ENCODE measurements around the gene SCEL. TPM values are rescaled to one million over a fixed set of nuclear protein-coding genes. Genes with fewer than 3 reads are reported as not detected.

Gene SCEL
- polyA plus RNA-seq, 3 donors = not detected

DNA sequence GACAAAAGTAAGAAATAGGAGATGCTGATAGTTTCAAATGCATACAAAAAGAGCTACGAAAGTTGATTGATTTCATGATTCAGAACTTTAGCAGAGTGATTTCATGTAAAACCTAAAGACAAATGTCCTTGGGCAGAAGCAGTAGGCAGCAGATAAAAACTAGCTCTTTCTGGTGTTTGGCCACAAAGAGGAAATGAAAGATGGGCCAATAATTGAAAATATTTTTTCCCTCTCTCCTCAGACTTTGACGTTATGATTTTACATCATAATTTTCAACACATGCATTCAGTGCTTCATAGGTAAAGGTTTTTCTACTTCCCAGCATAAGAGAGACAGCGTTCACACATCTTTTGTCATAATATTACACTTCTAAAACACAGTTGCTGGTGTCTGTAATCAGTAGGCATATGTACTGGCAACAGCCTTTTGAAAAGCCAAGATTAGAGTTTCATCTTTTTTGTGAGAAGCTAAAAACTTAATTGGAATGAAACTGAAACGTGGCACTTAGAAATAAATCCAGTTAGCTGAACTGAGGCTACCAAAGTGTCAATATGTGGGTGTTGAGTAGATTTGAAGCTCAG lies 9.3 kb downstream of the SCEL start:
- DNase-seq (ENCODE audit: extremely low read depth in 1 of 11, low read depth in 9 of 11, low spot score in 4 of 11) = no peak

DNA sequence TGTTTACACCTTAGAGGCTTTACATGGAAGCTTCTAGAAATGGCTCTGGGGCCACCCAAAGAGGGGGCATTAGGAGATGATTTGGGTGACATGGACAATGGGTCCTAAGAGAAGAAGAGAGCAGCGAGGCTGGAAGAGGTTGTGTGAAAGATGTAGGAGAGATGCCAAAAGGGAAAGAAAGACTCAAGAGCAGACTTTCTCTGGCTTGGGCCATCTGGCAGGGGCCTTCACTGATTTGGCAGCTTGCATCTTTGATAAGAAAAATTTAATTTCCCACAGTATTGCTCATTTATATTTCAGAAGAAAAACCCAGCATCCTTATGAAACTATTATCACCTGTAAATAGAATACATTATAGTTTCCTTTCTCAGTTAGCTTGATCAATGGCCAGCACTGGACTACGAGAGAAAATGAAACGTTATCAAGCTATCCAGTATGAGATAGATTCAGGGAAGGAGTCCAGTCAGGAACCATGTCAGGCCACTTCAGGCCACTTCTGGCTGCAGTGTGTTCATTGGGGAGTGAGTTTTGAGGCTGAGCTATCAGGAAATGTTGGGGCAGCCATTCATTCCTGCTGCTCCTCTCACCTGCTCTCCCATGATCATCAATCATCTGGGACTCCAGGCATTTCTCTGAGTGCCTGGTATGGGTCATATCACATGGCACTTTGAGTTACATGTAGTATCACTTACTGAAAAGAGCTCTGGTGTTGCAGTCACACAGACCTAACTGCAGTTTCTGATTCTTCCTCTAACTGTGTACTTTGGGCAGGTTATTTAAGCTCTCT lies 10.3 kb downstream of the SCEL start:
- DNase-seq (ENCODE audit: extremely low read depth in 1 of 11, low read depth in 9 of 11, low spot score in 4 of 11) = no peak

DNA sequence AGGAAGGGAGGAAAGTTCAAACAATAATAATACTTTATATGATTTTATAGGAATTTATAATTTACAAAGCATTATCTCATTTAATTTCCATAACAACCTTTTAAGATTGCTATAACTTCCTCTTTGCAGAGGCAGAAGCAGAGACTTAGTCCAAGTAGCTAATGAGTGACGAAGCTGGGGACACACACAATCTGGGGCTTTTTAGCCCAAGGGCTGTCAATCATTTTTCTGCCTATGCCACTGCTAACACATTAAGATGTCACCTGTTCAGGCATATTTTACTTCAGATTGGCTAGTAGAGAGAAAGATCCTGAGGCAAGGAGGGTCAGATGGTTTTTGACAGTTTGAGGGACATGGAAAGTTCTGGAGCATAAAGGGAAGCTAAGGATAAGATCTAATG lies 12.6 kb downstream of the SCEL start:
- no peak for DNase-seq (ENCODE audit: extremely low read depth in 1 of 11, low read depth in 9 of 11, low spot score in 4 of 11)

DNA sequence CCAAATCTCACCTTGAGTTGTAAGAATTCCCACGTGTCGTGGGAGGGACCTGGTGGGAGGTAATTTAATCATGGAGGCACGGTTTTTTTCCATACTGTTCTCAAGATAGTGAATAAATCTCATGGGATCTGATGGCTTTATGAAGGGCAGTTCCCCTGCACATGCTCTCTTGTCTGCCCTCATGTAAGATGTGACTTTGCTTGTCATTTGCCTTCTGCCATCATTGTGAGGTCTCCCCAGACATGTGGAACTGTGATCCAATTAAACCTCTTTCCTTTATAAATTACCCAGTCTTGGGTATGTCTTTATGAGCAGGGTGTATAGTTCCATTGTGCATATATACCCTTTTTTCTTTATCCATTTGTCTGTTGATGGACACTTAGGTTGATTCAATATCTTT lies 13.1 kb downstream of the SCEL start:
- DNase-seq (ENCODE audit: extremely low read depth in 1 of 11, low read depth in 9 of 11, low spot score in 4 of 11) = no peak

DNA sequence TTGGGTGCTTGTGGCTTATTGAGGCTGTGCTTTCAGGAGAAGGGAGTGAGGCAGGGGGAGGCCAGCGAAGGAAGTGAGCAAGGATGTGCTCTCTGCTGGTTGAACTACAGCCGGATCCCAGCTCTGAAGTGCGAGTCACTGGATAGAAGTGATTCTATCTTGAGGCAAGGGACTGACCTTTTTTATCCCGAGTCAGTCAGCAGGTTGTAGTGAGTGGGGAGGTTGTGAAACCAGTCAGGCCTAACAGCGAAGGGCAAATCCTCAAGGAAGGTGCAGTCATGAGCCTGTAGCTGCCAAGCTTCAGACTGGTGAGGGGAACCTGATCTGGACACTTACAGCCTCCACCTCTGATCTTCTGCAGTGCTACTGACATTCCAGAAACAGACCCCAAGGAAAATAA lies 18.6 kb downstream of the SCEL start:
- DNase-seq (ENCODE audit: extremely low read depth in 1 of 11, low read depth in 9 of 11, low spot score in 4 of 11) = peak in 1 of 11 donors; percentile 6

DNA sequence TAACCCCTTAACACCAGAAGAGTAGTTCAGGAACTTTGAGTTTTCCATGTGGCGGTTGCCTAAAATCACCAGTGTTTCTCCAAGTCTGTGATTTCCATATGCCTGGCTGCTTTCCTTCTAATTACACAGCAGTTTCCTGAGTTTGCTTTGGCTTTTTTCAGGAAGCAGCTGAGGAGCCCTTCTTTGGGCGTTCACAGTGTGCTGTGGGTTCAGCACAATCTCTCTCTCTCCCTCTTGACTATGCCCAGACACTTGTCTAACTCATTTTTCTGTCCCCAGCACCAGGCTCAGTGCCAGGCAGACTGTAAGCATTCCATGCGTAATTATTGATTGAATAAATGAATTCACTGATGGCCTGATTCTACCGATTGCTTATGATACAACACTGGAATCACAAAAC lies 19.7 kb downstream of the SCEL start:
- no peak for DNase-seq (ENCODE audit: extremely low read depth in 1 of 11, low read depth in 9 of 11, low spot score in 4 of 11)

DNA sequence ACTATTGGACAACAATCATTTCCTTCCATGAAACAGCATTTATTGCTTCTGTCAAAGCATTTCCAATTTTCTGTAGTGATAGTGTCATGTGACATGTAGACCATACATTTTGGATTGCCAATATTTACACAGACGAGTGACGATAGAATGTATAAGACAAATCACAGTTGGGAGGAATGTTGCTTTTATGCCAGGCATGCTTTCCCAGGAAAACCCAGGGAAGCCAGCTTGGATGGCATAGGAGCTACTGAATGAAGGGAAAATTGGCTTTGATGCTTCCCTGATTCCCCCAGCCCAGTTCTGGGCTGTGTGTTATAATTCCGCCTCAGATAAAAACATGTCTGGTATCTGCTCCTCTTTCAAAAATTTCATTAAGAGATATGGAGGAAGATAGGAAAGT lies 22.5 kb downstream of the SCEL start:
- DNase-seq (ENCODE audit: extremely low read depth in 1 of 11, low read depth in 9 of 11, low spot score in 4 of 11) = no peak

DNA sequence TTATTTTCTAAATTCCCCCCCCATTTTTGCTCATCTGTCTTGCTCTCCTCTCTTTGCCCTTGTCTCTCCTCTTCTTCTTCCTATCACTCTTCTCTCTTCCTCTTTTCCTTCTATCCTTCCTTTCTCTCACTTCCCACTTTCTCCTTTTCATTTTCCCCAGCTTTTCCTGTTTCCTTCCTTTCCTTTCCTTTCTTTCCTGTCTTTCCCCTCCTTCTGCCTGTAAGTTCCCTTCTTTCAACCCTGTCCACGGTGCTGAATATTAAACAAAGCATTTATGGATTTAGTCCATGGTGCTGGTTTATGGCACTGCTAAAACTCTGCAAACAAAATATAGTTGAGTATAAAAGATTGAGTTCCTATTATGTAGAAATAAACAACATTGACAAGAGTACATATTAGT lies 27.6 kb downstream of the SCEL start:
- DNase-seq (ENCODE audit: extremely low read depth in 1 of 11, low read depth in 9 of 11, low spot score in 4 of 11) = peak in 3 of 11 donors; percentile 17 to 35 (median 25)

DNA sequence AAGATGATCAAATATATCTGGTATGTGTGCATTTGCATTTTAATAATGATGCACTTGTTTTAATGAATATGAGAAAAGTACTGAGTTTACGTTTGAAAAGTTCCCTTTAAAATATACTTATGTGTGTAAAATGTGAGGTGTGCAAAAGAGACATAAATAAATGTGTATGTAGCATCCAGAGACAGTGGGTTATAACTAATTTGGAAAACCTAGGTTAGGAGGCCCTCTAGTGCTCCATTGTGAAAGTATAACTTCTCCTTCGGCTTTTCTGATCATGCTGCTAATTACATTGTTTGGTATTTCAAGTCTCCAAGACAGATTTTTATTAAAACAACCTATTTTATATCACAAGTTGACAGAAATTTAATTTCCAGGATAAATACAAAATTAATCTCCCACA lies 30.1 kb downstream of the SCEL start:
- DNase-seq (ENCODE audit: extremely low read depth in 1 of 11, low read depth in 9 of 11, low spot score in 4 of 11) = peak in 3 of 11 donors; percentile 15 to 28 (median 21)

DNA sequence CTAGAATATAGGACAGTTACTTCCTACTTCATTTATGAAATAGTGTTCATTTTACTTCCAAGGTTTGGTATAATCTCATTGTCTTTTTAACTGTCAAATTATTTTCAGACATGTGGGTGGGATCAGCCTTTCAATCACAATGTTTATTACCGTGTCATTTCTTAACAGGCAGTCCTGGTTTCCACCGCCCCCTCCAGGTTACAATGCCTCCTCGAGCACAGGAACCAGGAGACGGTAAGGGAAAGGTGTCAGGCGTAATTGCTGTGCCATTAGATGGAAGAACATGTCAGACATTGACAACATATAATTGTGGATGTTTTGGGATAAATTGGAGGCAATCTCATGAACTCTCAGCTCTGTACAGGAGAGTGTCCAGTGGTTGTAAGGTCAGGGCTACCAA lies 36.5 kb downstream of the SCEL start:
- DNase-seq (ENCODE audit: extremely low read depth in 1 of 11, low read depth in 9 of 11, low spot score in 4 of 11) = no peak

DNA sequence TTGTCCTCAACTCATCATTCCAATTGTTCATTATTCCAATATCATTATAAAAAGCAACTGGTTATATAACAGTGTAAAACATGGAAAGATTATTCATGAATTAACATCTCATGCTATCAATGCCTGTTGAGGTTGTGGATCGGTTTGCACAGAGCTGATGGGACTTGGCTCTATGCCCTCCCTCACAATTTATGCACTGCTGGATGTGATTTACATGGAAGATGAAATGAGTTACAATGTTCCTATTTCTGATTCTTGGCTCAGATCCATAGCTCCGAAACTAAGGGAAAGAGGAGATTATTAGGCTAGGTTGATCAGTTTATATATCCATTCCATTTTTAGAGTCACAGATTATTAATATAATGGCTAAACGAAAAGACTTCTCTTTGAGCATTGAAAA lies 38.6 kb downstream of the SCEL start:
- DNase-seq (ENCODE audit: extremely low read depth in 1 of 11, low read depth in 9 of 11, low spot score in 4 of 11) = no peak

DNA sequence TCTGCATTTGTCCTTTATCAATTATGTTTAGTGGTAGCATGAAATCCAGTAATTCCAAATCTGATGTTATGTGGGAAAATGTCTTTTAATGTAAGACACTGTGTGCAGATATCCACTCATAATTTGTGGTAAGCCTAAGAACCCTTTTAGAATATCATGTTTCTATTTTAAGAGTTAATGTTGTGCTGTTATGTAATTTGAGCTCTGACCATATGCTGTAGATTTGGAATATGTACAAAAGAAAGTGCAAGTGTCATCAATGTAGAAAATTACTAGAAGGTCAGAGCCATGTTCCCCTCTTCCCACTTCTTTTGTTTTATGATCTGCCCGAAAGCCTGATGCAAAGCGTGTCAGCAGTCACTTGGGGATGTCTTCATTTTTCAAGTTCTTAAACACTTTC lies 44.5 kb downstream of the SCEL start:
- no peak for DNase-seq (ENCODE audit: extremely low read depth in 1 of 11, low read depth in 9 of 11, low spot score in 4 of 11)

DNA sequence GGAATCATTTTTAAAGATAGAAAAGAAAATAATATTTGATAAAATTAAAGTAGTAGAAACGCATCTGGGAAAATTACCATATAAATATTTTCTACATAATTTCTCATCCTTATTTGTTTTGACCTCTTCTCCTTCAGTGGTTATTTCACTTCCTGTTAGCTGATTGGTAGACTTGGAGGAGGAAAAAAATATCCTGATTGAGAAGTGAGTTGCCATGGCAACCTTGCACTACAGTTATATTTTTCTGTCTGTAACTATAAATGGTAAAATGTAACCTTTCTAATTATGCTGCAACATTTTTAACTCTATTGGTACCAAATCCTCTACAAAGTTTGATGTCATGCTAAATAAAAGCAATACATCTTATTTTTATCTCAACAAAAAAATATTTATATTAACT lies 45.2 kb downstream of the SCEL start:
- no peak for DNase-seq (ENCODE audit: extremely low read depth in 1 of 11, low read depth in 9 of 11, low spot score in 4 of 11)

DNA sequence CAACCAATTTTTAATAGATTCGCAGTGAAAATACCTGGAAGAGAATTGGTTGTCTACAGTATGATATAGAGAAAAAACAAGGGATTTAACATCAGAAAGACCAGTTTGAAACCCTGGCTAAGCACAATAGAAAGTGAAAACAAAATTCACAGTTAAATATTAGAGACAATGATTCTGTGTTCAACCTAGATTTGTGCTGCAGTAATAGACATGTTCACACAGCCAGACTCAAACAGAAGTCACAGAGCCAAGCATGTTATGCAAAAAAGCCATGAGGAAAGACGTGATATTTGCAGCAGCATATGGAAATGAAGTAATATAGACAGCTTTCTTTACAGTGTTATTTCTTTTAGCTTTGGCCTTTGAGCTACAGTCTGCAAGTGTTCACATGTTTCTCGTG lies 48.1 kb downstream of the SCEL start:
- DNase-seq (ENCODE audit: extremely low read depth in 1 of 11, low read depth in 9 of 11, low spot score in 4 of 11) = no peak

DNA sequence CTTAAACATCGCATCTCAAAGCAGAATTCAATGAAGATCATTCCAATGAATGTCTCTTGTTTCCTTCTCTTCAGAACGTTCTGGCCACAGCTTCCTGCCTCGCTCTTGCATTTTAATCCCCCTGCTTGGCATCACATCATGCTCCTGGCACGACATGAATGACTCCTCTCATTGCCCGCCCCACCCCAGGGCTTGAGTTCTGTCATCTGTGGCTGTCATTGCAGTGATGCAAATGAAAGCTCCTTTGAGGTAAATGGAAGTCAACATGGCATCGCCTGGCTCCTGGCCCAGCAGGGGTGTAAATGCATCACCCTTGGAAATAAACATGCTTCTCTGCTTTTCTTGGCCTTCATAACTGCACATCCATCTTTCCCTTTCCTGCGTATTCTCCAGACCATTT lies 48.6 kb downstream of the SCEL start:
- no peak for DNase-seq (ENCODE audit: extremely low read depth in 1 of 11, low read depth in 9 of 11, low spot score in 4 of 11)

DNA sequence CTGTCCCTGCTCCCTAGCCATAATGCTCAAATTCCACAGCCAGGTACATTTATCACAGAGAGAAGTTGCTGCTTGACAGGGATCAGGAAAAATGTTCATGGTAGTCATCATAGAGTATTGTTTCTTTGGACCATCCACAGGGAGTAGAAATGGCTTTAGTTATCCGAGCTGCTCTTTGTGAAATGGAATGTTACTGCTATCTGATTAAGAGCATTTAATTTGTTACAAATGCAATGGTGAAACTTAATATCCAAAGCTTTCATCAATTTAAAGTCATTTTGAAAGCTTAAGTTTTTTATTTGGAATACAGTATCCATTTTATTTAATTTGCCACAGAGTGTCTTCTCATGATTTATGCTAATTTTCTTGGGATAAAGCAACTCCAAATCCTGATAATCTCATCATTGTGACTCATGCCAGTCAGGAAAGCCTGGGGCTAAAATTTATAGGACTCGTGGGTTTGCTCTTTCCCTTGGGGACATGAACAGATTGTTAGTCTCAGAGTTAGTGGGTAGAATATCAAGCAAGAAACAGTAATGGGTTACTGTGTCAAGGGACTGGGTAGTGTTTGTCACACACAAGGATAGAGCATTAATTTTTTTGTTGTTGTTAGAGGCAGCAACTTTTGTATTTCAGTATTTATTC lies 59.8 kb downstream of the SCEL start:
- DNase-seq (ENCODE audit: extremely low read depth in 1 of 11, low read depth in 9 of 11, low spot score in 4 of 11) = no peak

DNA sequence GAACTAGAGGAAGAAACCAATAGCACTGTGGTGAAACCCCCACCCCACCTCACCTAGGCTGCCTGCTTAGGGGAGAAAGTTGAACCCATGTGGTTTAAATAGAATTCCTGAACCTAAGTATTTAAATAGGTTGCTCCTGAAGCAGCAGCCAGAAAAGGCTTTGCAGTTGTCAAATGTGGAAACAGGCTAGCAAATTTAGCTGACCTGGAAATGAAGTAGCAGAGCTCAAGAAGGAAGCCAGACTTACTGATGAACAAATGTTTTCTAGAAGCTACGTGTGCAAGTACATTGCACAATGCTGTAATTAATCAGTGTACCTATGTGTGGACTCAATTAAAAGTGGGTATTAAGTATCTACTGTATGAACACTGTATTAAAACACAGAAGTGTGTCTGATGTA lies 61.3 kb downstream of the SCEL start:
- DNase-seq (ENCODE audit: extremely low read depth in 1 of 11, low read depth in 9 of 11, low spot score in 4 of 11) = no peak

DNA sequence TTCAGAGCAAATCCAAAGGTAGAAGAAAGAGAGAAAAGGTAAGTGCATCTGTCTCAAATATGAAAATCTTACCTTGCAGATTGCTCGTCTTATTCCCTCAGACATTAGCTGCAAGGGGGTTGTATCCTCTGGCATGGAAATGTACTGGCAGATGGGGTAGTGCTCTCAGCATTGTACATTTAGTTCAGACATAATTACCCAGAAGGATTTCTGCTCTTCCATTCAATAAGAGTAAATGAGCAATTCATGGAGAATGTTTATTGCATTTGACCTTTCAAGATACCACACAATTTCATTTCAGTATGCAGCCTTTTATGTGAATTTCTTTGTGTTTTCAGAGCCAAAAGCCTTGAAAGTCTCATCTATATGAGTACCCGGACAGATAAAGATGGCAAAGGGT lies 63.8 kb downstream of the SCEL start:
- no peak for DNase-seq (ENCODE audit: extremely low read depth in 1 of 11, low read depth in 9 of 11, low spot score in 4 of 11)

DNA sequence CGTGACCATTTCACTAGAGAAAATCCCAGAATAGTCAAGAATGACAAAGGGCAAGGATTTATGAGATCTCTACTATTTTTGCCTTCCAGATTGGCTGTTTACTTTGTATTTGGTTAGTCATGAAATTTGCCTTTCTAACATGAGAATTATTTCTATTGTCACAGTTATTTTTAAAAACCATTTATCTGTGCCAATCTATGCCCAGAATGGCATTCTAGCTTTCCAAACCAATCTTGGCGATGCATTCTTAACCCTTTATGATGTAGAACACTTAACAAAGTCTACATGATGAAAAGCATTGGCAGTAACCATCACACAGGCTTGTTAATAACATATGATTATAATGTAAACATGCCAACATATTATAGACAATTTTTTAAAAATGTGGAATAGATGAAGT lies 65.2 kb downstream of the SCEL start:
- no peak for DNase-seq (ENCODE audit: extremely low read depth in 1 of 11, low read depth in 9 of 11, low spot score in 4 of 11)

DNA sequence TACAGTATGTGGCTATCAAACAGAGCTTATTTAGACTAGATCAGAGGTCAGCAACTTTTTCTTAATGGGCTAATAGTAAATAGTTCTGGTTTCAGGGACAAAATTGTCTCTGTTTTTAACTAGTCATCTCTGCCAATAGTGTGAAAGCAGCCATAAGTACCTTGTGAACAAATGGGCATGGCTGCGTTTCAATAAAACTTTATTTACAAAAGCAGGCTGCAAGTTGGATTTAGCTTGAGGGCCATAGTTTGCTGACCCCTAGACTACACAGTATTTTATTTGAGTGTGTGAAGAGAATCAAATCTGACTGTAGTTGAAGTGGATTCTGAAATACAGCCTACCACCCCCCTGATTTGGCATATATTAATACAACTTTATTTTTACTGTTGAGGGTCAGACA lies 75.6 kb downstream of the SCEL start:
- DNase-seq (ENCODE audit: extremely low read depth in 1 of 11, low read depth in 9 of 11, low spot score in 4 of 11) = no peak

DNA sequence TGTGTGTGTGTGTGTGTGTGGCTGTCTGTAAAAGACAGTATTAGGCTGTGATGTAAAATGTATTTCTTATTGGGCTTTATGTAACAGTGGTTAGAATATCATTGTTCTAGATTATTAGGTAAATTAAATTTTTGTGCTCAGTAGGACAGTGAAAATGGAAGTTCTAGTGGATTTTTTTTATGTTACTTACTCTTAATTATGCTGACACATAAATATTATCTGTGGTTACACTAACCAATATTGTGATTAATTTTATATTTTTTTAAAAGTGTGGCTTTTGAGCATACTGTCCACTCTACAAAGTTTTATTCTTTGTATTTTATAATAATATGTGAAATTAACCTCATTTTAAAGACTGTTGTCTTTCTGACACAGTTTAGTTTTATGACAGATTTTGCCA lies 80.5 kb downstream of the SCEL start:
- no peak for DNase-seq (ENCODE audit: extremely low read depth in 1 of 11, low read depth in 9 of 11, low spot score in 4 of 11)

All from renal cortex interstitium (tissue), 11 donors.